NCI-H1417 (cell line): Measurements from ENCODE around the gene CRYBB1.

Experiments used
- DNase-seq, 3 experiments: peaks; one replicate each; lab custom pipeline; 2025; lab: John Stamatoyannopoulos, UW

CRYBB1 gene

GRCh38 chr22:26617271-26618199 is at the start of gene CRYBB1:
Gene CRYBB1 (minus strand): TSS chr22:26618027. CDS start chr22:26616319, 1,708 bp downstream.
- DNase-seq = no peak

- no peak for DNase-seq
Observed at GRCh38 chr22:26667140-26667539, 49.3 kb upstream of the CRYBB1 start.

DNA sequence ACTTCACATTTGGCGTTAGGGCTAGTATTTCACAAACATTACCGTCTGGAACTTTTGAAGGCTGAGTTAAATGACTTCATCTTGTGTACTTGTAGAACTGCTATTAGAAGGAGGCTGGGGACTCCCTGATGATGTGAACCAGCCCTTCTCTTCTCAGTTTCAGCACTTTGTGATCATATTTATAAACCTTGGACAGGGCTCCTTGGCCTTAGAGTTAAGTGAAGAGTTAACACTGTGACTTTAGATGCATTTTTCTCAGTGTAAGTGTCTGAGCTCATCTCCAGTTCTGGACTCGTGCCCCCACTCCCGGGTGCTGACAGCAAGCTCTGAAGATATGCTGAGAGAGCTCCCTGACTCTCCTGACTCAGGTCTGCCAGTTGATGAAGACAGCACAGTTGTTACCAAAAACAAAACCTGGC is 48.0 kb upstream of the CRYBB1 start:
- no peak for DNase-seq

DNA sequence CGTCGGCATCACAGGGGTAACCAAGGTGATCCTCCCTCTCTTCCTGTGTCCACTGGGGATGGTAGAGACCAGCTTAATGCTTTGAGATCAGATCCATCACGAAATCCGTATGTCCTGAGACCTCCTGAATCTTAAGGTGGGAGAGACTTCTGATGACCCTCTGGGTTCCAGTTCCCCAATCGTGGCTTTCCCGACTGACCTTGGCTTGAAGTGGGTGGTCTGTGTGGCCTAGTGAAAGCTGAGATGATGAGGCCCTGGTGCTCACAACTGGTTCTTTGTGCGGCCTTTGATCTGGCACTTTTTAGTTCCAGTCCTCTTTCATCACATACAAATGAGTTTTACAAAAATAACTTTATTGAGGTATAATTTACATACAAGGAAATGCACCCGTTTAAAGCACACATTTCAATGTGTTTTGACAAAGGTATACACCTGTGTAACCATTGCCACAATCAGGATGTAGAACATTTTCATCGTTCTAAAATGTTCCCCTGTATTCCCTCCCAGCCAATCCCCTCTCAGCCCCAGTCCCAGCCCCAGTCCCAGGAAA is 45.6 kb upstream of the CRYBB1 start:
- DNase-seq = no peak

DNA sequence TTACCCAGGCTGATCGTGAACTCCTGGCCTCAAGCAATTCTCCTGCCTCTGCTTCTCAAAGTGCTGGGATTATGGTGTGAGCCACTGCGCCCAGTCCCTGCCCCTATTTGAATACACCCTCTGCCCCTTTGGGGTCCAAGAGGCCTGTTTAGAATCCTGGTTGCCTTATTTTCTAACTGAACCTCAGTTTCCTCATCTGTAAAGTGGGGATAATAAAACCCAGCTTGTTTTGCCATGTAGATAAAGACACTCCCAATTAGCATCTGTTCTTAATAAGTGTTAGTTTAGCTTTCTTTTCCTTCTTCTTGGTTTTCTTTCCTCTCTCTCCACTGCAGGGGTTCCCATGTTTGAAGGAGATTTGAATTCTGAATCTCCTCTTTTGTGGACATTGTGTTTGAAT is 44.3 kb upstream of the CRYBB1 start:
- DNase-seq = no peak

- DNase-seq = peak; percentile 23 to 72 (median 39)
Observed at GRCh38 chr22:26660961-26661578, 43.2 kb upstream of the CRYBB1 start.

DNA sequence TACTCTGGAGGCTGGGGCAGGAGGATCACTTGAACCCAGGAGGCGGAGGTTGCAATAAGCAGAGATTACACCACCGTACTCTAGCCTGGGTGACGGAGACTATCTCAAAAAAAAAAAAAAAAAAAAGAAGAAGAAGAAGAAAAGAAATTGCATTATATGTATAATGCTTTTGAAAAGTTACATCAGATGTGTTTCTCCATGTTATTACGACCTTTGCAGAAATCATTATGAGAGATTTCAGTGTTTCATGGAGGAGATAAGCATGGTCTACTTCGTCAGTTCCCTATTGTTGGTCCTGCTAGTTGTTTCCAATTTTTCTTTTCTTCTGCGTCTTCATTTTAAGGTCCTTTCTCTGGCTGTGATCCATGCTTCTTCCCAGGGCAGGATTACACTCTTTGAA is 42.5 kb upstream of the CRYBB1 start:
- no peak for DNase-seq

DNA sequence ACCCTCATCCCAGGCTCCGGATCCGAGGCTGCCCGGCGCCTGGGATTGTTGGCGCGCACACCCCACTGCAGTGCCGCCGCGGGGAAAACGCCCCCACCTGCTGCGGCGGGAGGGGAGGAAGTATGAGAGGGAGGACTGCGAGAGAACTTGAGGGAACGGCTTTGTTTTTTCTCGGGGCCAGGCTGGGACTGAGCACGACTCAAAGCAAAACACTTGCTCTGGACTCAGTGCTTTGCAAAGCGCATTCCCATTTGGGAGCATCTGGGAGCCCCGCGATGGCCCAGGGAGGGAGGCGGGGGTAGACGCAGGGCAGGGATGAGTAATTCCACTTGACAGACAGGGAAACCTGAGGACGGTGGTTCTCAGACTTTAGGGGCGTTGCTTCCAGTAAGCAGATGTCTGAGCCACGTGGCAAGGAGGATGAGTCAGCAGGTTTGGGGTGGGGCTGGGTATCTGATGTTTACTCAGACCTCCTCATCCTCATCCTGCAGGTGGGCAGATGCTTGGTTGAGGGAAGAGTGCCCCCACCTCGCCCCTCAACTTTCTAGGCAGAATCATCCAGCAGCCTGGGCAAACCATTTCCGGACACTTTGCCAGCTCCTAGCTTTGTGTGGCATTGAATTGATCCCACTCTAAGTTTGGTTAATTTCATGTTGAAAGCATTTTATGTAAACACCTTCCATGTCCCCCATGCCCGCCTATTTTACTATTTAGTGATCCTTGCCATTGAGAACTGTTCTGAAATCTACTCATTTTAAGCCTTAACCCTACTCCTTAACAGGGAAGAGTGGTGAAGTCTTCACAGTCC is 41.0 kb upstream of the CRYBB1 start:
- peak; percentile 79 to 92 (median 84) for DNase-seq

DNA sequence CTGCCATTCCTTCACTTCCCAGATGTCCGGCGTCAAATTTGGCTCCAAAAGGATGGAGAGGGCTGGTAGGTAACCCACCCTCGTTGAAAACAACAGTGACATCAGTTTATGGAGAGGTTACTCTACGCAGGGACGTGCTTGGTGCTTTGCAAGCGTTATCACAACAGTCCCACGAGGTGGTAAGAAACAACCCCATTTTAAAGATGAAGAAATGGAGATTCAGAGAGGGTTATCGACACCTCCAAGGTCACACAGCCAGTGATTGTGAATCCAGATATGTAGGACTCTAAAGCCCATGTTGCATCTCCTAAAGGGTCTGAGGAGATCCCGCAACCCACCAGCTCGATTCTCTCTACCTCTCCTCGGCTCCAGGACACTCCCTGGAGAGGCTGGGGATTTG is 40.3 kb upstream of the CRYBB1 start:
- DNase-seq = peak in 2 of 3 experiments; percentile 35 to 62

- DNase-seq = peak; percentile 33 to 85 (median 73)
Observed at GRCh38 chr22:26656891-26657851, 39.3 kb upstream of the CRYBB1 start, which contains the start of gene MIAT. Gene MIAT (plus strand): TSS chr22:26657588.

- no peak for DNase-seq
Observed at GRCh38 chr22:26651815-26652214, 34.0 kb upstream of the CRYBB1 start.

DNA sequence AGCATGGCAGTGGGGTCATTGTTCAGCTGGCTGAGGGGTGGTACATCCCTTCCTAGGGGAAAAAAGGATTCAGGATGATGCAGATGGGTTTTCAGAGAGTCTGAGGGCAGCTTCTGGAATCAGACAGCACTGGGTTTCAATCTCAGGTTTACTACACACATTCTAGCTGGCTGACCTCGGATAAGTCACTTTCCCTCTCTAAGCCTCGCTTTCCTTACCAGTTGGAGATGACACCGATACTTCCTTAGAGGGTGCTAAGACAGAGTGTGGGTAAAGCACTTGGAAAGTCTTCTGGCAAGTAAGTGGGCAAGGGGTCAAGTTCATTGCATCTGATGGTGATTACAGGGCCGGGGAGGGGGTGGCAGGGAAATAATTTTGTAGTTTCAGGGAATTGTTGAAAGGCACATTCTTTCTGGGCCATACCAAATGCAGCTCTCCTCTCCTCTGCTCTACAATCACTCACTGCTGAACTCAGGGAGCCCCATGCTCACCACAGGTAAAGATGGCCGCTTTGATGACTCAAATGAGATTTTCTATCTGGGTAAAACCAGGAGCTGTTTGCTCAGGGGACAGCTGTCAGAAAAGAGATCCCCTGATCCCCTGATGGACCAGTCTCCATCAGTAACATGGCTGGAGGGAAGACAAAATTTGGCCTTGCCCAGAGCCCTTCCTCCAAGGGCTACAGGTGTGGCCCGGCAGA is 33.0 kb upstream of the CRYBB1 start:
- DNase-seq = no peak

GRCh38 chr22:26648528-26649388 is 30.9 kb upstream of the CRYBB1 start:
- peak; percentile 39 to 78 (median 56) for DNase-seq

GRCh38 chr22:26648011-26648497 is 30.2 kb upstream of the CRYBB1 start:
- peak; percentile 84 to 98 (median 93) for DNase-seq

GRCh38 chr22:26646158-26646557 is 28.3 kb upstream of the CRYBB1 start:
- peak in 2 of 3 experiments; percentile 19 to 64 for DNase-seq

- DNase-seq = no peak
Observed at GRCh38 chr22:26643418-26644100, 25.7 kb upstream of the CRYBB1 start.

DNA sequence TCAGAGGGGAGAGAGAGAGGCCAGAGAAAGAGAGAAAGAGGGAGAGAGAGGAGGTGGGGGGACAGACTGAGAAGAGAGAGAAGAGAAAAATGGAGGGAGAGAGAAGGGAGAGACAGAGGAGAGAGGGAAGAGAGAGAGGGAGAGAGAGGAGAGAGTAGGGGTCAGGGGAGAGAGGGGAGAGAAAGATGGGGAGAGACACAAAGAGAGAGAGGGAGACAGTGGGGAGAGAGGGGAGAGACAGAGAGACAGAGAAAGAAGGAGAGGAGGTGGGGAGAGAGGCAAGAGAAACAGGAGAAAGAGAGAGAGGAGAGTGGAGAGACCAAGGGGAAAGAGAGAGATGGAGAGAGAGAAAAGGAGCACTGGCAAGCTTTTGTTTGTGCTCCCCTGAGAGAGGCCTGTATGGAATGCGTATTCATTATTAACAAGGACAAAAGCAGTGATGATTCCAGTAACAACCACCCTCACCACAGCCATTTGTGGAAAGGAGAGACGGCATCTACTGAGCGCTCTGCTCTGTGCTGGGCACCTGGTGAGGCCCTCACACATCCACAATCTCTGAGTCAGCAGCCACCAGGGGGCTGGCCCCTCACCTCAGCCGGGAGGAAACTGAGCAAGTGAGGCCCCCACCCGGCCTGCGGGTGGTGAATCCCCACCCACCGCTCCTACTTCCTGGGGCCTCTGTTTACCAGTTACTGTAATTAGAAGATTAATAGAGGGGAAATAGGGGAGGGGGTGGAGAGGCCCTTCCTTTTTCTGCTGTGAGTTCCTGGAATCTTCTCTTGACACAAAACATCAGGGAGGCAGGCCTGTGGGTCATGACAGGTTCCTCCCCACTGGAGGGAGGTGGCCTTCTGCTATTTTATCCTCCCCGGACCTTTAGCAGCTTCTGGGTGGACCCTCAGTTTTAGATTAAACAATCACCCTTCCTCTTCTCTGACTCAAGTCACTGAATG is 24.9 kb upstream of the CRYBB1 start:
- DNase-seq = peak in 2 of 3 experiments; percentile 65 to 80
